OCI-LY3 (cell line): ENCODE data around the gene CREB3L2.

Source experiments
- EZH2phosphoT487 ChIP-seq: fragments of 200-600 bp; shearing (Covaris generic); IDR thresholded peaks from 2 replicates; pipeline ENCODE4 v1.6.1; 2018; ENCODE audit warnings: antibody characterized with exemption, mixed run types, low read depth
- TF ChIP-seq, protein P1 (sequence below): fragments of 200-600, 300-600 bp; sonication (generic); IDR thresholded peaks from 2 replicates; pipeline ENCODE4 v1.5.1; 2014; ENCODE audit warnings: antibody characterized with exemption, low read length, low read depth

DNA sequence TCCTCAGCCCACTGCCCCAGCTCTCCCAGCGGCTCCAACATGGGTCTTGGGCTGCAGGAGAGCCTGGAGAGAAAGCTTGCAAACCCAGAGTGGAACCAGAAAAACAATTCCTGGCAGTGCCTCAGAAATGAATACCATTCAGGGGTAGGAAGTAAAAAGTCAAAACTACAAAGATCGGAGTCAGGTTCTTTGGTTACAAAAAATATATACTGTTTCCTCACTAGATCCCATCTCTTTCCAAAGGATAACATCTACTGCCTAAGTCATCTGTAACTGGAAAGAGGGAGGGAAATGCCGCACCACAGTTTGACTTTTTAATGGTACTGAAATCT is 14.9 kb downstream of the CREB3L2 start:
- TF ChIP-seq, protein P1, sequence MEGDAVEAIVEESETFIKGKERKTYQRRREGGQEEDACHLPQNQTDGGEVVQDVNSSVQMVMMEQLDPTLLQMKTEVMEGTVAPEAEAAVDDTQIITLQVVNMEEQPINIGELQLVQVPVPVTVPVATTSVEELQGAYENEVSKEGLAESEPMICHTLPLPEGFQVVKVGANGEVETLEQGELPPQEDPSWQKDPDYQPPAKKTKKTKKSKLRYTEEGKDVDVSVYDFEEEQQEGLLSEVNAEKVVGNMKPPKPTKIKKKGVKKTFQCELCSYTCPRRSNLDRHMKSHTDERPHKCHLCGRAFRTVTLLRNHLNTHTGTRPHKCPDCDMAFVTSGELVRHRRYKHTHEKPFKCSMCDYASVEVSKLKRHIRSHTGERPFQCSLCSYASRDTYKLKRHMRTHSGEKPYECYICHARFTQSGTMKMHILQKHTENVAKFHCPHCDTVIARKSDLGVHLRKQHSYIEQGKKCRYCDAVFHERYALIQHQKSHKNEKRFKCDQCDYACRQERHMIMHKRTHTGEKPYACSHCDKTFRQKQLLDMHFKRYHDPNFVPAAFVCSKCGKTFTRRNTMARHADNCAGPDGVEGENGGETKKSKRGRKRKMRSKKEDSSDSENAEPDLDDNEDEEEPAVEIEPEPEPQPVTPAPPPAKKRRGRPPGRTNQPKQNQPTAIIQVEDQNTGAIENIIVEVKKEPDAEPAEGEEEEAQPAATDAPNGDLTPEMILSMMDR = no peak
- TF ChIP-seq EZH2phosphoT487 = no peak
